HepG2 (cell line): ENCODE measurements around the gene BAIAP2L1. TPM values are rescaled to one million over a fixed set of nuclear protein-coding genes. Genes with fewer than 3 reads are reported as not detected.

Source experiments
- ARID5B ChIP-seq: IDR thresholded peaks from 2 replicates; pipeline ENCODE4 v1.4.0; 2020; ENCODE audit warnings: mild to moderate bottlenecking, missing genetic modification reagents
- ELF3 ChIP-seq: IDR thresholded peaks from 2 replicates; pipeline ENCODE4 v1.6.1; 2016; ENCODE audit warnings: missing genetic modification reagents, missing compliant biosample characterization
- GPN1 ChIP-seq: sonication (generic); formaldehyde crosslinking; IDR thresholded peaks from 2 replicates; pipeline ENCODE4 v1.5.1; 2020; ENCODE audit warnings: missing genetic modification reagents, borderline replicate concordance
- ISL2 ChIP-seq: sonication (generic); formaldehyde crosslinking; IDR thresholded peaks from 2 replicates; pipeline ENCODE4 v1.5.0; 2020; ENCODE audit warnings: missing genetic modification reagents
- MEF2D ChIP-seq: sonication (generic); formaldehyde crosslinking; IDR thresholded peaks from 2 replicates; pipeline ENCODE4 v1.5.1; 2020; ENCODE audit warnings: mild to moderate bottlenecking, missing genetic modification reagents
- MLXIP ChIP-seq: sonication (generic); formaldehyde crosslinking; IDR thresholded peaks from 2 replicates; pipeline ENCODE4 v1.9.0; 2021; ENCODE audit warnings: missing genetic modification reagents, borderline replicate concordance
- MZF1 ChIP-seq: sonication (generic); formaldehyde crosslinking; IDR thresholded peaks from 2 replicates; pipeline ENCODE4 v1.8.1; 2023; ENCODE audit warnings: mild to moderate bottlenecking, missing genetic modification reagents, borderline replicate concordance
- NFE2L2 ChIP-seq: fragments of 150-350 bp; IDR thresholded peaks from 2 replicates; pipeline ENCODE4 v1.6.1; 2014; ENCODE audit warnings: low read length
- NR2F2 ChIP-seq: IDR thresholded peaks from 2 replicates; pipeline ENCODE4 v1.6.1; 2012; ENCODE audit warnings: low read depth, inconsistent platforms, borderline replicate concordance
- NR2F6 ChIP-seq, 2 experiments: IDR thresholded peaks; 2 replicates each; pipeline ENCODE4 v1.6.1; 2016; ENCODE audit warnings: antibody characterized with exemption in 1 of 2, mild to moderate bottlenecking in 1 of 2
- SALL1 ChIP-seq: sonication (generic); formaldehyde crosslinking; IDR thresholded peaks from 2 replicates; pipeline ENCODE4 v1.8.0; 2022; ENCODE audit warnings: mild to moderate bottlenecking, missing genetic modification reagents
- TERF1 ChIP-seq: sonication (generic); formaldehyde crosslinking; IDR thresholded peaks from 2 replicates; pipeline ENCODE4 v1.8.0; 2022; ENCODE audit warnings: mild to moderate bottlenecking, missing genetic modification reagents, moderate library complexity
- ZNF136 ChIP-seq: sonication (generic); formaldehyde crosslinking; IDR thresholded peaks from 2 replicates; pipeline ENCODE4 v1.8.1; 2022; ENCODE audit warnings: low read depth, mild to moderate bottlenecking, moderate library complexity, missing genetic modification reagents
- ZNF234 ChIP-seq: sonication (generic); formaldehyde crosslinking; conservative IDR thresholded peaks from 2 replicates; pipeline ENCODE4 v1.5.1; 2020; ENCODE audit warnings: mild to moderate bottlenecking, missing genetic modification reagents
- ZNF276 ChIP-seq: sonication (generic); formaldehyde crosslinking; IDR thresholded peaks from 2 replicates; pipeline ENCODE4 v1.4.0; 2020; ENCODE audit warnings: mild to moderate bottlenecking, low read depth, missing genetic modification reagents
- ZNF550 ChIP-seq: sonication (generic); formaldehyde crosslinking; IDR thresholded peaks from 2 replicates; pipeline ENCODE4 v1.4.0; 2020; ENCODE audit warnings: mild to moderate bottlenecking, missing genetic modification reagents, borderline replicate concordance
- ZNF704 ChIP-seq: sonication (generic); formaldehyde crosslinking; IDR thresholded peaks from 2 replicates; pipeline ENCODE4 v1.8.1; 2023; ENCODE audit warnings: mild to moderate bottlenecking, inconsistent platforms, moderate library complexity, missing genetic modification reagents, borderline replicate concordance
- ZSCAN20 ChIP-seq: sonication (generic); formaldehyde crosslinking; IDR thresholded peaks from 2 replicates; pipeline ENCODE4 v1.4.0; 2020; ENCODE audit warnings: missing genetic modification reagents, mild to moderate bottlenecking, borderline replicate concordance
- polyA plus RNA-seq, 8 experiments: library from polyadenylated mRNA; depleted of rRNA in 3 of 8; stranded (reverse) in 7 of 8; unstranded in 1 of 8; fragments of >200 nt; fragmentation: Illumina TruSeq in 4 of 8; extraction: Trizol in 4 of 8; gene quantifications; 2 replicates each; pipeline versions ENCODE4 v1.2.1 to v1.2.3, GENCODE V29; 2011 to 2016; ENCODE audit warnings: low read depth in 4 of 8, missing spikeins in 1 of 8, mixed read lengths in 1 of 8; ENCODE audit not compliant: insufficient read depth in 1 of 8
- total RNA-seq, 5 experiments: library from RNA; depleted of rRNA; stranded (reverse); fragments of >200 nt; fragmentation: Illumina TruSeq; extraction: Trizol; gene quantifications; 2 replicates each; pipeline ENCODE4 v1.2.3, GENCODE V29; 2016; ENCODE audit warnings: low read depth in 1 of 5

Gene BAIAP2L1
- total and polyA plus RNA-seq, 2 of the 13 experiments (the other 11 are each of a cell fraction or from before 2014, with no cell fraction given): 13.0 to 21.5 TPM

GRCh38 chr7:98276241-98276761 lies 124.6 kb downstream of the BAIAP2L1 start (continued):
- no peak for TF ChIP-seq GPN1
- no peak for TF ChIP-seq ZNF276 (CRISPR knock-in tag)
- no peak for TF ChIP-seq NR2F2
- TF ChIP-seq ARID5B: peak; percentile 14; the same call in 1 of the 2 replicates
- TF ChIP-seq MEF2D (CRISPR knock-in tag): no peak
- TF ChIP-seq ZNF234: no peak
- 0 out of 2 replicates have a peak, but pooled peaks have one; percentile 11 for TF ChIP-seq NR2F6 (IDR thresholded peaks at IDR 0.05)
- TF ChIP-seq NR2F6 (CRISPR knock-in tag; IDR thresholded peaks at IDR 0.05): no peak
- TF ChIP-seq ZNF550 (CRISPR knock-in tag): no peak
- TF ChIP-seq MZF1: no peak
- TF ChIP-seq ZSCAN20 (CRISPR knock-in tag): no peak
- no peak for TF ChIP-seq ZNF704 (CRISPR knock-in tag)
- TF ChIP-seq SALL1 (CRISPR knock-in tag): no peak
- TF ChIP-seq ZNF136 (CRISPR knock-in tag): no peak
- TF ChIP-seq TERF1 (CRISPR knock-in tag): no peak
- no peak for TF ChIP-seq NFE2L2
- no peak for TF ChIP-seq ELF3 (CRISPR knock-in tag)
- TF ChIP-seq ISL2: peak; percentile 39
- TF ChIP-seq MLXIP (CRISPR knock-in tag): no peak
